C1 segment of cervical spinal cord (tissue), 14 donors: ENCODE results near the gene MYH13.

Source experiments
- DNase-seq, 14 donors: peaks; one replicate each; lab custom pipeline; 2025; lab: John Stamatoyannopoulos, UW

Gene MYH13

GRCh38 chr17:10372906-10373305 is at the start of gene MYH13:
Gene MYH13 (minus strand): TSS chr17:10373006. CDS start chr17:10364530, 8,476 bp downstream.
- DNase-seq = no peak

DNA sequence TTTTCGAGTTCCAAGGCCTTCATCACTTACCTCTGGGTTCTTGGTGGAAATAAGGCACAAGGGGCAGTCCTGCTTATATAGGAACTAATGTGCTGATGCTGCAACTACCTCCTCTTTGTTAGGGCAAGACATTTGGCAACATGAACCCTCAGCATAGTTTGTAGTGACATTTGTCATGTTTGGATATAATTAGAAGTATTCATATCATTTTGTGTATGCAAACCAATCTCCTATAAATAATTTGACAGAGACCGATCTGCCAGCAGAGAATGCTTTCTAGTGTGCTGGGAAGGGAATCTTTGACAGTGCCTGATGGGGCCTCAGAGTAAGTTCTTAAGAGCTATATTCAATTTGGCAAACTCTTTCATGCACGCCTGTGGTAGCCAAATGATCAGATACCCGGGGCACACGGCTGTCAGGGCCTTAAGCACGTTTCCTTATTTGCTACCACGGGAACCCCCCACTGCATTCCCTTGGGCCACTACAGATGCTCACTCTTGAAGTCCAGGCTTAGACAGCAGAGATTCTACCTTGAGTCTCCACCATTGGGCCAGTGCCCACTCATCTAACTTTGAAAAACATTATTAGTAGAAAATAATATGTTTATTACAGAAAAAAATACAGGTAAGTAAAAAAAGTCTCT is 49.2 kb upstream of the MYH13 start, which contains the start of gene MYH8:
MYH8 (minus strand) TSS at position 51 of the 643 bp plus-strand sequence. CDS start 1,723 bp downstream, outside the sequence.
- DNase-seq = no peak

GRCh38 chr17:10421211-10421610 is 48.4 kb upstream of the MYH13 start:
- no peak for DNase-seq

DNA sequence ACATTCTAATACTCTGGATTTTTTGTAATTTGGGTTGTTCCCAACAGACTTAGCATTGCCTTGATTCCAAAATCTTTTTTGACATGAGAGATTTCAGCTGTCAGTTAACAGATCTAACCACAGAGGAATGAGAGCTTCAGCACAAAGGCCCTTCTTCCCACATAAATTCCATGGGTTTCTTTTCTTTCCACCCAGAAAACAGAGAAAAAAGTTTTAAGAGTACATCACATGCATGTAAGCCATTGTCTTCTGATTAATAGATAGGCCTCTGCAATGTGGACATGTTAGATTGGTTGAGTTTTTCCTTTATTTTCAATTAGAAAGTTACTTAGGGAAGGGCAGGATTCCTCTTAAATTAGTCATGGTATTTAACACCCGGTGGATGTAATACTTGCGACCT is 48.0 kb upstream of the MYH13 start:
- no peak for DNase-seq

GRCh38 chr17:10417431-10417830 is 44.6 kb upstream of the MYH13 start:
- no peak for DNase-seq

- DNase-seq = no peak
Measured at GRCh38 chr17:10415161-10415560, 42.4 kb upstream of the MYH13 start.

DNA sequence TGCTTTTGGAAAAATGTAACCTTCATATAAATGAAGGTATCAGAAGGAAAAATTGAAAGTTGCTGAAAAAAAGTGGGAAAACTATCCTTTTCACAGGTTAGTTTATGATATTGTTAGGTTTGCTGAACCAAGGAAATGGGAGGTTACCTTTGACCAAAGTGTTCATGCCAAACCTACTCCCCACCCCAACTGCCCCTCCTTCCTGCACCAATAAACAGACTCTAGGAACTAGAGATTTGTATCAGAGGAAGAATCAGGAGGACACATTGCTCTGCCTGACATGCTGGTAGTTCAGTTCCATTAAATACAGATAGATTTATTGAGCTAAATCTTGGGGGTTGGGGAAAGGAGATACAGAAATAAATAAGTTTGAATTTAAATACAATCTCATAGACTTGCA is 30.8 kb upstream of the MYH13 start:
- DNase-seq = no peak

DNA sequence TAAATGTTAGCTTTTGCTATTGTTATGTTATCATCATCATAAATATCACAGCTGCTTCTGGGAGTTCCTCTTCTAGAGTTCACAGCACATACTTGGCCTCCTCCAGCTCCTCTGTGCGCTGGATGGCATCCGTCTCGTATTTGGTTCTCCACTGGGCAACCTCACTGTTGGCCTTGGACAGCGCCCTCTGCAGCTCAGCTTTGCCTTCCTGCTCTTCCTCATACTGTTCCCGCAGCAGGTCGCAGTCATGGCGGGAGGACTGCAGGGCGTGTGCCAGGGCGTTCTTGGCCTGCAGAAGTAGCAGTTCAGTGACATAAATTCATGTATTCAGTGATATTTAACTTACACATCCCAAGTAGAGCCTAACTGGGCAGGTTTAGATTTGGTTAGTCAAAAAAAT is 25.5 kb upstream of the MYH13 start:
- DNase-seq = no peak

GRCh38 chr17:10396524-10397163 is 23.8 kb upstream of the MYH13 start:
- no peak for DNase-seq

DNA sequence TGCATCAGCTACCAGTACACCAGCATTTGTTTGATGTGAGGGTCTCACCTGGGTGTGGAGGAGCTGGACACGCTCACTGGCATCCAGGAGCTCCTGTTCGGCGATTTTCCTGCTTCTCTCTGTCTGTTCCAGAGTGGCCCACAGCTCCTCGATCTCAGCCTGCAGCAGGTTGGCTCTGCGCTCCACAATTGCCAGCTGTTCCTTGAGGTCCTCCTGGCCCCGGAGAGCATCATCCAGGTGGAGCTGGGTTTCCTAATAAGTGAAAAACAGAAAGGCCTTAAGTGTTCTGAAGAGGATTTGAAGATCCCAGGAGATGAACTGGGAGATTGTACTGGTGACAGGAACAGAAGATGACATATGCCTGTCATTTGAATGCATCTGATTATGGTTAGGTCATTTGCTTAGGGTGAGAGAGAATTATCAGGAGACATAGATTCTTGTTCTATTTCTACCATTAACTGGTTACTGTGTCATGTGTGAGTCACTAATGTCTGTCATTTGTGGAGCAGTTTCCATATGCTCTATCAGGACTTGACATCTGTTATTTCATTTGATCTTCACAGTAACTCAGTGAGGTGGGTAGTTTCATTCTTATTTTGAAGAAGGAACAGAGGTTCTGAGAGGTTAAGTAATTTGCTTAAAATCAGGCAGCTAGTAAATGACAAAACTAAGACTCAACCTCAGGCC is 21.5 kb upstream of the MYH13 start:
- no peak for DNase-seq

DNA sequence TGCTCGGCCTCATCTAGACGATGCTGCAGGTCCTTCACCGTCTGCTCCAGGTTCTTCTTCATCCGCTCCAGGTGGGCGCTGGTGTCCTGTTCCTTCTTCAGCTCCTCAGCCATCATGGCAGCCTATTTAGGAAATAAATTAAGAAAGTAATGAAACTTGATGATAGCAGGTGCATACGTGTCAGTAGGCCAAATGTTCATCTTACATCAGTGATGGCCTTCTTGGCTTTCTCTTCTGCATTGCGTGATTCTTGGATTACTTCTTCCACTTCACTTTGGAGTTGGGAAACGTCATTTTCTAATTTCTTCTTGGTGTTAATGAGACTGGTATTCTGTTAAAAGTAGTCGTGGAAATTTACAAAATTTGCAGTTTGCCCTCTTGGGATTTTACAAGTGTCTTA is 20.1 kb upstream of the MYH13 start:
- no peak for DNase-seq

DNA sequence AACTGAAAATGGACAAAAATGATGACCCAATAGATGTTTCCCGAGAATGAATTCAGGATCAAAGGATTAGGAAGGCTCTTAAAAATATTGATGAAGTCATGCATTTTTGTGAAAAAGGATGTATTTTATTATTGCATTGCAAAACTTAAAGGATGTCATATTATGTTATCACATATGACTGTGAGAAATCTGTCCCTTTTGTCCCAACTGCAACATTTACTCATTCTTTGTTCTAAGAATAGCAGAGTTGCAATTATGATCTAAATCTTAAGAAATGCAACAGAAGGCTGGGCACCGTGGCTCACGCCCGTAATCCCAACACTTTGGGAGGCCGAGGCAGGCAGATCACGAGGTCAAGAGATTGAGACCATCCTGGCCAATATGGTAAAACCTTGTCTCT is 13.1 kb upstream of the MYH13 start:
- DNase-seq = no peak

- no peak for DNase-seq
Measured at GRCh38 chr17:10384175-10384574, 11.4 kb upstream of the MYH13 start.

DNA sequence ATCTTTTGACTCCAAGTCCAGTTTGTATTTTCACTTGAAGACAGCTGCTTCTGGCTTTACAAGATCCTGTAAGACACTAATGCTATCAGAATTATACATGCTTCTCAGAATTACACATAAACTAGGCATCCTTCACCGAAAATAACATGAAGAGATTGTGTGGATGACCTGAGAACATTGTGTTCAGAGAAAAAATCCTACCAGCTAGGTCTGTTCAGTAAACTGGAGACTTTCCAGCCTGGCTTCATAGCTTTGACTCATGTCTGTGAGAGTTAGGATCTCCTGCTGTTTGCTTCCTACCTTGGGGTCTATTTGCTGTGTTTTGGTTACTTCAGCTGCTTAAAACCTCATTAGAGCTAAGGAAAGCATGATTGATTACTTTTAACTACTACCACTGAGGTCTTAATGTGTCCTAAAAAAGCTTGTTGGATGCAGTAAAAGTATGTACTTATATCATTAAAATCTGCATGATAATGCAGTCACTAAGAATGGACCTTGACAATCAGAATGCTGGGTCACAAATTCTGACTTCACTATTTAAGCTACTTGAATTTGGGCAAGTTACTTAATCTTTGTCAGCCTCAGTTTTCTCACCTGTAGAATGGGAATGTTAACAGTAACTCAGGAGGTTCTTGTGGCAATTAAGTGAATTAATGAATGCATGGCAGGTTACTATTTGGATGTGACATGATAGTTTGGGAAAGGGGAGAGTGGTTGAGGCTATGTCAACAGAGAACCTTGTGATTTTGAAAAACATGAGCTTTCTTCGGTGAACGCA is 8.0 kb upstream of the MYH13 start:
- DNase-seq = no peak

DNA sequence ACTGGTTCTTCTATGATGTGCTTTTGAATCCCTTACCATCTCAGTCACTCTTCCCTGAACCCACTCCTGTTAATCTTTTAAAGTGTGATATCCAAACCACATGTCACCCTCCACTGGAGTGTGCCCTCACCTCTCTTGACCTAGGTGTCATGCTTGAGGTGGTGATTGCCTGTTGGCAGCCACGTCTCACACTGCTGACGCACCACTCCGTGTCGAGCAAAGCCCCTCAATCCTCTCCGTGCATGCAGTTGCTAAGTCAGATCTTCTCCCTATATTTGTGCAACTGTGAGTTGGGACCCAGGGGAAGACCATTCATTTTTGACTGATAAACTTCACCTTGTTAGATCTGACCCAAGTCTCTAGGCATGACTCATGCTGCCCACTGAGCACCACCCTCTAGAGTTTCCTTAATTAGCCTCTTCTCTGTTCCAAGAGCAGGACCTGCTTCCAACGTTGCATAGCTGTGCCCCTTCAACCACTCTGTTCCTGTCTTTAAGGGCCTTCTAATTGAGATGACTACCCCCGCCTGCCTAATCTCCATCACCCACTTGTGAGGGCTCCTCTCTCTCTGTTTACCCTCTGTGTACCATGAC is 2.7 kb downstream of the MYH13 start:
- DNase-seq = no peak

DNA sequence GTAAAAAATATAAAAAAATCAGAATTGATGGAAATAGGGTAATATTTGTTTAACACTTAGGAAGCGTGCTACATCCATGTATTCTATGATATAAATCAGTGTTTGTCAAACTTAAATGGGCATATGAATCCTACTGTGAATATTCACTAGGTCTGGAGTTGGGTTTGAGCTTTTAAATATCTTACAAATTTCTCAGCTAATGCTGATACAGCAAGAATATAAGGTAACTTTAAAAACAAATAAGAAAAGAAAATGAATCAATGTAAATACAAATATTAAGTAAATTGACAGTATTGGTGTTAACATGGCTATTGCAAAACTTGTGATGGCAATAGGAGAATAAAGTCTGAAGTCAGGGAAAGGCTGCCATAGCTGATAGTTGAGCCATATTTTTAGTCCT is 3.6 kb downstream of the MYH13 start:
- no peak for DNase-seq

DNA sequence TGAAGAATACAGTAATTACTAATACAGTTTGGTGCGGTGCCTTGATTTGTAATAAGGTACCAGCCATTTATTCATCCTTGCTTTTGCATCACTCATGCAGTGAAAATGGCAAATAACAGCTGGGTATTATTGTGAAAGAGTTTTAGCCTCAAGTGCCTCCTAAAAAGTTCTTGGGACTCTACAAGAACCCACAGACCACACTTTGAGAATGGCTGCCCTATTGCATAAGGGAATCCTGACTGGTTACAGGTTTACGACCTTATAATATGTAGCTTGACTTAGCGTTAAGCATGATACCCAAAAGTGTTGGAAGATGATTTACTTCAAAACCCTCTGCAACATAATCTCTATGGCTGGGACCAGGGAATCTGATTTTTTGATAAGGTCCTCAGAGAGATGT is 4.2 kb downstream of the MYH13 start:
- no peak for DNase-seq

DNA sequence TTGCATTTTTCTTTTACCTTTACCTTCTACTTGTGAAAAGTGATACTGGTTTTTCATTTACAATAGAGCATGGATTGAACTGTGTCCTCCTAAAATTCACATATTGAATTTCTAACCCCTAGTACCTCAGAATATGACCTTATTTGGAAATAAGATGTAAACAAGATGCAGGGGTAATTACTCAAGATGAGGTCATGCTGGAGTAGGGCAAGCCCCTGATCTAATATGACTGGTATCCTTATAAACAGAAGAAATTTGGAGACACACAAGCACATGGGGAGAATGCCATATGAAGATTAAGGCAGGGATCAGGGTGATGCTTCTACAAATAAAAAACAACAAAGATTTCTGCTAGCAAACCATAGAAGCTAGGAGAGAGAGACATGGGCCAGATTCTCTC is 12.2 kb downstream of the MYH13 start:
- no peak for DNase-seq

DNA sequence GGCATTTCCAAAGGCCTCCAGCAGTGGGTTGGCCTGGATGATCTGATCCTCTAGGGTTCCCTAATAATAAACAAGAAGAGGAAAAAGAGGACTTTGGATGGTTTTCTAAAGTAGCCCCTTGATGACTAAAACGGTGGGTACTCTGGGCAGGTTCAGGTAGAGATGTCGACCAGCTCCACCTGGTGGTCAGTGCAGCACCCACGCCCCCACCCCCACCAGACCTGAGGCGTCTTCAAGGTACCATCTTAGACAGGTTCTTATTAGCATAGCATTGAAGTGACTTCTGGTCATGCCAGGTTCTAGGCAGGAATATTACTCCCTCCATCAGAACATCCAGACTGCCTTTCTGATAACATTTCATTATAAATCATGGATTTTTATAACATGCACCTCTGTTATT is 15.0 kb downstream of the MYH13 start:
- no peak for DNase-seq

- DNase-seq = no peak
Measured at GRCh38 chr17:10354651-10355050, 18.2 kb downstream of the MYH13 start.

GRCh38 chr17:10352893-10353292 is 19.9 kb downstream of the MYH13 start:
- no peak for DNase-seq

DNA sequence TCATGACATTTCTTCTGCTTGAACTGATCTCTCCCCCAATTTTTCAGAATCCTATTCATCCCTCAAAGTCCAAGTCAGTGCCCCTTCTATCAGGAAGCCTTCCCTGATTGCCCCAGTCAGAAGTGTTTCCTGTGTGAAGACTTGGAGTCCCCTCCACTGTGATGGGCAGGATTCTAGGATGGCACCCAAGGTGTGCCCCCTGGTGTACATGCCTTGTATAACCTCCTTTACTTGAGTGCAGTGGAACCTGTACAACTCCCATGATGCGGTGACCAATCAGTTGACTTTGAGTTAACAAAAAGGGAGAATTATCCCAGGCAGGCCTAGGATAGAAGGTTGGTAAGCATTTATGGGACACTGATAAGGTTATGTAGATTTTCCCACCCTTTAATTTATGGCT is 23.4 kb downstream of the MYH13 start:
- DNase-seq = no peak
